SK-N-SH treated with all-trans-retinoic acid at 6 μM for 48 hours (cell line): Measurements from ENCODE around the gene SLC17A3.

Experiments
- BACH2 ChIP-seq: fragments of 250-450 bp; sonication (Bioruptor Pico); IDR thresholded peaks from 2 replicates; pipeline ENCODE4 v1.9.0; 2021; ENCODE audit warnings: mild to moderate bottlenecking, borderline replicate concordance
- CREB5 ChIP-seq: fragments of 250-450 bp; sonication (Bioruptor Pico); IDR thresholded peaks from 2 replicates; pipeline ENCODE4 v1.5.1; 2020; ENCODE audit warnings: low read depth, mild to moderate bottlenecking, moderate library complexity
- CSDC2 ChIP-seq: fragments of 250-450 bp; sonication (Bioruptor Pico); IDR thresholded peaks from 2 replicates; pipeline ENCODE4 v1.5.0; 2020; ENCODE audit warnings: mild to moderate bottlenecking, moderate library complexity
- GLIS3 ChIP-seq: fragments of 250-450 bp; sonication (Bioruptor Pico); IDR thresholded peaks from 2 replicates; pipeline ENCODE4 v1.5.0; 2020; ENCODE audit warnings: mild to moderate bottlenecking, moderate library complexity
- ISL1 ChIP-seq: fragments of 250-450 bp; sonication (Bioruptor Pico); IDR thresholded peaks from 2 replicates; pipeline ENCODE4 v2.1.2; 2022; ENCODE audit warnings: mild to moderate bottlenecking, moderate library complexity
- PPARA ChIP-seq: fragments of 250-450 bp; sonication (Bioruptor Pico); IDR thresholded peaks from 2 replicates; pipeline ENCODE4 v1.5.0; 2020; ENCODE audit warnings: mild to moderate bottlenecking, borderline replicate concordance
- TCF4 ChIP-seq: fragments of 250-450 bp; sonication (Bioruptor Pico); IDR thresholded peaks from 2 replicates; pipeline ENCODE4 v1.8.0; 2021; ENCODE audit warnings: mild to moderate bottlenecking, moderate library complexity, borderline replicate concordance
- TOX ChIP-seq: fragments of 250-450 bp; sonication (Bioruptor Pico); IDR thresholded peaks from 2 replicates; pipeline ENCODE4 v1.8.0; 2021; ENCODE audit warnings: mild to moderate bottlenecking, moderate library complexity, borderline replicate concordance
- ZFP3 ChIP-seq: fragments of 250-450 bp; sonication (Bioruptor Pico); IDR thresholded peaks from 2 replicates; pipeline ENCODE4 v1.5.0; 2020; ENCODE audit warnings: mild to moderate bottlenecking, moderate library complexity
- ZNF565 ChIP-seq: fragments of 450-650 bp; formaldehyde crosslinking; conservative IDR thresholded peaks from 2 replicates; pipeline ENCODE4 v1.5.0; 2020; ENCODE audit warnings: low read depth, mild to moderate bottlenecking, moderate library complexity
- ZNF70 ChIP-seq: fragments of 450-650 bp; formaldehyde crosslinking; IDR thresholded peaks from 2 replicates; pipeline ENCODE4 v1.5.0; 2020; ENCODE audit warnings: mild to moderate bottlenecking, moderate library complexity
- ZNF8 ChIP-seq: fragments of 450-650 bp; formaldehyde crosslinking; IDR thresholded peaks from 2 replicates; pipeline ENCODE4 v1.5.0; 2020; ENCODE audit warnings: mild to moderate bottlenecking, moderate library complexity
- TF ChIP-seq, protein P1 (sequence below): fragments of 250-450 bp; sonication (Bioruptor Pico); IDR thresholded peaks from 2 replicates; pipeline ENCODE4 v1.5.1; 2021; ENCODE audit warnings: mild to moderate bottlenecking, moderate library complexity

DNA sequence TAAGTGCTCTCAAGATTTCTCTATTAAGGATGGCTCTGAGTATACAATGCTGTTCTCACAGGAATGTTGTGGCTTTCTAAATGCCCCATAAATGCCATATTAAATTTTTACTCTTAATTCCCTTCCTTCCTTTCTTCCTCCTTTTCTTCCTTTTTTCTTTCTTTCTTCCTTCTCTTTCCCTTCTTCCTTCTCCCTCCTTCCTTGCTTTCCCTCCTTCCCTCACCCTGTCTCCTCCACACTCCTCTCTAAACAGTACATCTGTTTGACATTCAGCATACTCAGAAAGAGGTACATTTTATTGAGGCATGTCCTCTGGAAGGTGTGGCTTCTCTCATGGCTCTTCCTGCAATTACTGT is 41.8 kb downstream of the SLC17A3 start:
- TF ChIP-seq CSDC2 (CRISPR knock-in tag), result no peak
- TF ChIP-seq CREB5 (CRISPR knock-in tag), result no peak
- TF ChIP-seq BACH2 (CRISPR knock-in tag), result no peak
- TF ChIP-seq ISL1, result no peak
- no peak for TF ChIP-seq ZNF70 (CRISPR knock-in tag)
- TF ChIP-seq TCF4, result no peak
- no peak for TF ChIP-seq TOX (CRISPR knock-in tag)
- TF ChIP-seq PPARA, result no peak
- TF ChIP-seq, protein P1, sequence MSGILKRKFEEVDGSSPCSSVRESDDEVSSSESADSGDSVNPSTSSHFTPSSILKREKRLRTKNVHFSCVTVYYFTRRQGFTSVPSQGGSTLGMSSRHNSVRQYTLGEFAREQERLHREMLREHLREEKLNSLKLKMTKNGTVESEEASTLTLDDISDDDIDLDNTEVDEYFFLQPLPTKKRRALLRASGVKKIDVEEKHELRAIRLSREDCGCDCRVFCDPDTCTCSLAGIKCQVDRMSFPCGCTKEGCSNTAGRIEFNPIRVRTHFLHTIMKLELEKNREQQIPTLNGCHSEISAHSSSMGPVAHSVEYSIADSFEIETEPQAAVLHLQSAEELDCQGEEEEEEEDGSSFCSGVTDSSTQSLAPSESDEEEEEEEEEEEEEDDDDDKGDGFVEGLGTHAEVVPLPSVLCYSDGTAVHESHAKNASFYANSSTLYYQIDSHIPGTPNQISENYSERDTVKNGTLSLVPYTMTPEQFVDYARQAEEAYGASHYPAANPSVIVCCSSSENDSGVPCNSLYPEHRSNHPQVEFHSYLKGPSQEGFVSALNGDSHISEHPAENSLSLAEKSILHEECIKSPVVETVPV, result no peak
- no peak for TF ChIP-seq ZNF8
- no peak for TF ChIP-seq ZNF565
- TF ChIP-seq ZFP3 (CRISPR knock-in tag), result no peak
- no peak for TF ChIP-seq GLIS3 (CRISPR knock-in tag)
